ENCODE results near the gene SGSM2.

SGSM2 gene

DNA sequence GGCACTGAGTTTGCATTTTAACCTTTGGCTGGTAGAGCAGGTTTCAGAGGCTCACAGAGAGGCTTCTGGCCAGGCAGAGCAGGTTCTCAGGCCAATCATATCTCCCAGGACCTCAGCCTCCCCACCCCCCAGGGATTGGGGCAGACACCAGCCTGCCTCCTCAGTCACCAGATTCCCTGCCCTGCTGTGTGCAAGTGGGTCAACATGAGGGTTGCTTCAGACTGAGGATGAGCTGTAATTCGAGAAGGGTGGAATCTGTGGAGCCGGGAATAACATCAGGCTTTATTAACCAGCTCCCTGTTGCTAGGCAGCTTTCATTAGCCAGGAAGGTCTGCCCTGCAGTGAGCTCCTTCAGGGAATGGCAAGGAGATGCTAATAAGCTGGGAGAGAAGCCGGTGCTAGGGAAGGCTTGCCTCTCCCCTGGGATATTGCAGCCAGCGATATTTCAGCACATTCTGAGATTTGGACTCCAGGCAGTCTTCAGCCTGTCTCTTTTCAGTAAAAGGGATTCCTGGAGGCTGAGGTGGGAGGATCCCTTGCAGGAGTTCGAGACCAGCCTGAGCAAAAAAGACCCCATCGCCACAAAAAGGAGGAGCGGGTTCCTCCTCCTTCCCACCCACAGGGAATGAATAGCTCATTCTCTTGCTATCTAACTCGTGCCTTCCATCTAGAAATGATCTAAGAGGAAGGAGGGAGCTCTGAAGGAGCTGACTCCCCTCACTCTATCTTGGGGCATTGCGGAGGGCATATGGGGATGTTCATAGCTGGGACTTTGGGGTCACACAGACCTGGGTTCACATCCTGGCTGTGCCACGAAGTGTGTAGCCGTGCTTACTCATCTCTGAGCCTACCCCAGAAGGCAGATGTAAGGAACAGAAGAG lies 10.7 kb downstream of the SGSM2 start:
- no peak for DNase-seq (ENCODE audit: low read depth)
- TF ChIP-seq, protein P1, sequence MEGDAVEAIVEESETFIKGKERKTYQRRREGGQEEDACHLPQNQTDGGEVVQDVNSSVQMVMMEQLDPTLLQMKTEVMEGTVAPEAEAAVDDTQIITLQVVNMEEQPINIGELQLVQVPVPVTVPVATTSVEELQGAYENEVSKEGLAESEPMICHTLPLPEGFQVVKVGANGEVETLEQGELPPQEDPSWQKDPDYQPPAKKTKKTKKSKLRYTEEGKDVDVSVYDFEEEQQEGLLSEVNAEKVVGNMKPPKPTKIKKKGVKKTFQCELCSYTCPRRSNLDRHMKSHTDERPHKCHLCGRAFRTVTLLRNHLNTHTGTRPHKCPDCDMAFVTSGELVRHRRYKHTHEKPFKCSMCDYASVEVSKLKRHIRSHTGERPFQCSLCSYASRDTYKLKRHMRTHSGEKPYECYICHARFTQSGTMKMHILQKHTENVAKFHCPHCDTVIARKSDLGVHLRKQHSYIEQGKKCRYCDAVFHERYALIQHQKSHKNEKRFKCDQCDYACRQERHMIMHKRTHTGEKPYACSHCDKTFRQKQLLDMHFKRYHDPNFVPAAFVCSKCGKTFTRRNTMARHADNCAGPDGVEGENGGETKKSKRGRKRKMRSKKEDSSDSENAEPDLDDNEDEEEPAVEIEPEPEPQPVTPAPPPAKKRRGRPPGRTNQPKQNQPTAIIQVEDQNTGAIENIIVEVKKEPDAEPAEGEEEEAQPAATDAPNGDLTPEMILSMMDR (IDR thresholded peaks at IDR 0.05; ENCODE audit: low read depth, low read length, missing control alignments) = no peak
- H3K4me3 ChIP-seq (ENCODE audit: low read depth, low read length) = no peak overlapping the region
- in situ Hi-C loops (cut with HindIII; ENCODE audit: low sequenced_read_pairs) = no loop called here

DNA sequence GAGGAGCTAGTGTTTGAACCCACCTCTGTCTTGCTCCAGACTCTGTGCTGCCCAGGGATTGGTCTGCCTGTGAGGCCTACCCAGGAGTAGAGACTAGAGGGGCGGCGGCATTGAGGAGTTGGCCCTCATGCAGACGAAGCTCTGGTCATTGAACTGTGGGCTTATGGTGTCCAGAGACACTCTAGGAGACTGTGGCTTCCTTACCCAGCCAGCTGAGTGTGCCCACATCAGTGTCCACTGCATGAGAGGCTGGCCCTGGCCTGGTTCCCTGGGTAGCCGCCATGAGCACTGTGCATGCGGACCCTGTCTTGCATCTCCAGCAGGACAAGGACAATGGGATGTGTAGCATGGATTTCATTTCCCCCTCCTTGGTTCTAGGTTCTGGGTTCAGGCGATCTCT lies 14.0 kb downstream of the SGSM2 start:
- TF ChIP-seq, protein P1 (IDR thresholded peaks at IDR 0.05; ENCODE audit: low read depth, low read length, missing control alignments) = no peak
- in situ Hi-C loops (cut with HindIII; ENCODE audit: low sequenced_read_pairs) = no loop called here
- DNase-seq (ENCODE audit: low read depth) = no peak
- no peak overlapping the region for H3K4me3 ChIP-seq (ENCODE audit: low read depth, low read length)

- in situ Hi-C loops (cut with HindIII; ENCODE audit: low sequenced_read_pairs) = no loop called here
- TF ChIP-seq, protein P1 (IDR thresholded peaks at IDR 0.05; ENCODE audit: low read depth, low read length, missing control alignments) = no peak
- no peak for DNase-seq (ENCODE audit: low read depth)
- no peak overlapping the region for H3K4me3 ChIP-seq (ENCODE audit: low read depth, low read length)
These were observed 17.0 kb downstream of the SGSM2 start for GRCh38 chr17:2354311-2354710.

GRCh38 chr17:2357237-2357636 lies 19.9 kb downstream of the SGSM2 start:
- TF ChIP-seq, protein P1 (IDR thresholded peaks at IDR 0.05; ENCODE audit: low read depth, low read length, missing control alignments) = no peak
- in situ Hi-C loops (cut with HindIII; ENCODE audit: low sequenced_read_pairs) = no loop called here
- H3K4me3 ChIP-seq (ENCODE audit: low read depth, low read length) = no peak overlapping the region
- DNase-seq (ENCODE audit: low read depth) = no peak

- in situ Hi-C loops (cut with HindIII; ENCODE audit: low sequenced_read_pairs) = no loop called here
- H3K4me3 ChIP-seq (ENCODE audit: low read depth, low read length) = no peak overlapping the region
- TF ChIP-seq, protein P1 (IDR thresholded peaks at IDR 0.05; ENCODE audit: low read depth, low read length, missing control alignments) = no peak
- DNase-seq (ENCODE audit: low read depth) = no peak
These were observed 20.7 kb downstream of the SGSM2 start for GRCh38 chr17:2357931-2358434.

GRCh38 chr17:2361010-2361760 lies 23.9 kb downstream of the SGSM2 start:
- H3K4me3 ChIP-seq (ENCODE audit: low read depth, low read length) = no peak overlapping the region
- in situ Hi-C loops (cut with HindIII; ENCODE audit: low sequenced_read_pairs) = no loop called here
- no peak for DNase-seq (ENCODE audit: low read depth)
- TF ChIP-seq, protein P1 (IDR thresholded peaks at IDR 0.05; ENCODE audit: low read depth, low read length, missing control alignments) = no peak
